Measurements from ENCODE around the gene NEURL1.

- no peak for TF ChIP-seq EED (IDR thresholded peaks at IDR 0.05; ENCODE audit: low read depth)
- TF ChIP-seq USF2 (IDR thresholded peaks at IDR 0.05; ENCODE audit: borderline replicate concordance, low read depth, low read length): no peak
Observed at GRCh38 chr10:103627111-103627892, 133.8 kb downstream of the NEURL1 start.

All from GM12878 (cell line).